Measurements from ENCODE around the gene C2orf49. TPM values are rescaled to one million over a fixed set of nuclear protein-coding genes. Genes with fewer than 3 reads are reported as not detected.

Gene C2orf49
- total RNA-seq, 1 donor from 2014 or later: 30.3 TPM

GRCh38 chr2:105383432-105384166 is 46.3 kb downstream of the C2orf49 start:
- DNase-seq (ENCODE audit: low read depth): no peak

- DNase-seq (ENCODE audit: low read depth): no peak
Observed at GRCh38 chr2:105384216-105384615, 46.9 kb downstream of the C2orf49 start.

- no peak for DNase-seq (ENCODE audit: low read depth)
Observed at GRCh38 chr2:105384861-105385260, 47.5 kb downstream of the C2orf49 start.

GRCh38 chr2:105385731-105386540 is 48.6 kb downstream of the C2orf49 start:
- DNase-seq (ENCODE audit: low read depth): no peak

- no peak for DNase-seq (ENCODE audit: low read depth)
Observed at GRCh38 chr2:105387225-105387624, 49.9 kb downstream of the C2orf49 start.

GRCh38 chr2:105388971-105389381 is 51.6 kb downstream of the C2orf49 start:
- DNase-seq (ENCODE audit: low read depth): no peak

- no peak for DNase-seq (ENCODE audit: low read depth)
Observed at GRCh38 chr2:105390454-105390853, 53.1 kb downstream of the C2orf49 start.

- DNase-seq (ENCODE audit: low read depth): peak; percentile 84
Observed at GRCh38 chr2:105391058-105391627, 53.8 kb downstream of the C2orf49 start.

- no peak for DNase-seq (ENCODE audit: low read depth)
Observed at GRCh38 chr2:105391763-105392662, 54.7 kb downstream of the C2orf49 start.

- no peak for DNase-seq (ENCODE audit: low read depth)
Observed at GRCh38 chr2:105393373-105394055, 56.2 kb downstream of the C2orf49 start.

- no peak for DNase-seq (ENCODE audit: low read depth)
Observed at GRCh38 chr2:105394951-105395611, 57.7 kb downstream of the C2orf49 start.

GRCh38 chr2:105395691-105396090 is 58.4 kb downstream of the C2orf49 start:
- no peak for DNase-seq (ENCODE audit: low read depth)

GRCh38 chr2:105396254-105397024 is 59.1 kb downstream of the C2orf49 start:
- peak; percentile 92 for DNase-seq (ENCODE audit: low read depth)

- no peak for DNase-seq (ENCODE audit: low read depth)
Observed at GRCh38 chr2:105397025-105397722, 59.8 kb downstream of the C2orf49 start.

GRCh38 chr2:105397953-105398335 is 60.6 kb downstream of the C2orf49 start:
- DNase-seq (ENCODE audit: low read depth): no peak

- DNase-seq (ENCODE audit: low read depth): peak; percentile 68
Observed at GRCh38 chr2:105398336-105399206, 61.2 kb downstream of the C2orf49 start, which contains the start of gene FHL2. FHL2 (minus strand) TSS chr2:105399051; CDS start chr2:105386516, 12,535 bp downstream.
